Stimulated activated CD8-positive, alpha-beta memory T cell treated with anti-CD3 and anti-CD28 coated beads, Interleukin-15, amount 100 ng/mL, for 4 hours (primary cell): ENCODE data around the gene DPM2.
A peak's percentile ranks its signal among the peaks of the same experiment; 100 is the strongest.

ENCODE experiments used
- DNase-seq, 2 donors: peaks; one replicate each; pipeline ENCODE4 v3.0.0-alpha.2; 2020; ENCODE audit warnings: low read depth in 2 of 2

The DPM2 gene

DNA sequence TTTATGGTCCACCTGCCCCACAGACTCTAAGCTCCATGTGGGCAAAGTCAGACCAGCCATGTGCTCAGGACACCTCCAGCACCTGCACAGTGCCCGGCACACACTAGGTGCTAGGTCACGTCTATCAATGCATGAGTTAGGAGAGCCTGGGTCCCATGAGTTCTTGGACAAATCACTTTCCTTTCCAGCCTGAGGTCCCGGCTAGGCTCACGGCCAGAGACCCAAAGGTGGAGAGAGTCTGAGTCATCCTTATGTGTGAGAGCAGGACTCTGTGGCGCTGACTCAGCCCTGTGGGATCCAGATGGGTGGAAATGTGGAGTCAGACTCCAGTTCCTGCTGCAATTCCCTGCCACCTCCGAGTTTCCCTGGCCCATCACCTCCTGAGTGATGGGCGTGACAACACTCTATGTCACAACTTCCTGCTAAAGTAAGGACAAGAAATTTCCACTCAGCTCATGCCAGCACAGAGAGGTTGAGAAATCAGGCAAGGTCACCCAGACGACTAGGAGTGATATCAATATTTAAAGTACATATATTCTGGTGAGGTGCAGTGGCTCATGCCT lies 18.3 kb downstream of the DPM2 start:
- DNase-seq, result no peak

- no peak for DNase-seq
Measured at GRCh38 chr9:127918183-127919107, 19.2 kb downstream of the DPM2 start.

- no peak for DNase-seq
Measured at GRCh38 chr9:127917603-127918002, 20.1 kb downstream of the DPM2 start.

- DNase-seq, result peak; percentile 86 to 89
Measured at GRCh38 chr9:127916720-127917581, 20.7 kb downstream of the DPM2 start, which contains the start of gene ST6GALNAC4. Gene ST6GALNAC4, minus strand, starts transcription at chr9:127917041. Its CDS starts 622 bp downstream, at chr9:127916419.

GRCh38 chr9:127915801-127916719 lies 21.6 kb downstream of the DPM2 start:
- DNase-seq, result no peak

DNA sequence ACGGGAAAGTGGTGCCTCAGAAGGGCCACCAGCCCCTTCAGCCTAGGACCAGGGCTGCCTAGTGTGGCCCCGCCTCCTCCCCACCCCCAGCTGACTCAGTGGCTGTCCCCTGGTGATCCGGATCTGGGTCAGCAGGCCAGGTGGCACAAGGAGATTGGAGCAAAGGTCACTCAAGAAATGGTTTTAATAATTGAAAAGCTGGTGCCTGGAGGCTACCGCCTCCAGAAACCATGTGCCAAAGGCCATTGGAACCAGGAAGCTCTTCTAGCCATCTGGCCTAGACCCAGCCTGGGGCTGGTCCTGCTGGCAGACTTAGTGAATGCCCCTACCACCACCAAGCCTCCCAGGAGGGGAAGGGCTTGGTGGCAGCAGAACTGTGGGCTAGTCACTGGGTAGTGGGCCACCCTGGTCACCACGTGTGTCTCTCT lies 22.3 kb downstream of the DPM2 start:
- no peak for DNase-seq

- DNase-seq, result no peak
Measured at GRCh38 chr9:127913682-127914081, 24.0 kb downstream of the DPM2 start.

- DNase-seq, result no peak
Measured at GRCh38 chr9:127912882-127913281, 24.8 kb downstream of the DPM2 start.

- no peak for DNase-seq
Measured at GRCh38 chr9:127912296-127912695, 25.4 kb downstream of the DPM2 start.

- DNase-seq, result no peak
Measured at GRCh38 chr9:127910613-127911205, 26.9 kb downstream of the DPM2 start.

- no peak for DNase-seq
Measured at GRCh38 chr9:127909839-127910273, 27.8 kb downstream of the DPM2 start.

DNA sequence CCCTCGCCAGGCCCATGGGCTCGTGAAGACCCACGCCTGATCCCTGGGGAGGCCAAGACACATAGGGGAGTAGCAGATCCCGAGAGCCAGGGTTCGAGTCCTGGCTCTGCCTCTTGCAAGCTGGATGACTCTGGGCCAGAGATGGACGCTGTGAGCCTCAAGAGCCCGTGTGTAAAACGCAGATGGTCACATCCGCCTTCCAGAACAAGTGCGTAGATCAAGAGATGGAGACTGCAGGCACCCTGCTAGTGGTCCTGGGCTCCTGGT lies 29.1 kb downstream of the DPM2 start:
- DNase-seq, result no peak

- DNase-seq, result no peak
Measured at GRCh38 chr9:127907867-127908659, 29.6 kb downstream of the DPM2 start.

DNA sequence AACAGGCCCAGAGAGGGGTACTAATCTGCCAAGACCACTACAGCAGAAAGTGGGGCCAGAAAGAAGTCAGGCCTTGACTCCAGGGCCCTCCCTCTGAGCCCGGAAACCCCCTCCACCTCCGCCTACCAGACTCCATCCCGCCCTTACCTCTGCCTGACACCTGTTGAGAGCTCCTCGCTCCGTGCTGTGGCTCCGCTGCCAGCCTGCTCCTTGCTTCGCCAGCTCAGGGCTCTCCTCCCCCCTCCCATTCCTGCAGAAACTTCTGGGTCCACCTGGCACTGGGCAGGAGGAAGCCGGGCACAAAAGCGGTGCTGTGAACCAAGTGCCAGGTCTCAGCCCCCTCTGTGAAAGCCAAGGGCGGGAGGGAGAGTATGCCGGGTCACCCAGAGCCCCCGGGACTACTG lies 31.9 kb downstream of the DPM2 start:
- peak in 1 of 2 donors; percentile 36 for DNase-seq

GRCh38 chr9:127905004-127905728 lies 32.5 kb downstream of the DPM2 start:
- DNase-seq, result peak in 1 of 2 donors; percentile 39

- DNase-seq, result no peak
Measured at GRCh38 chr9:127904561-127905003, 33.1 kb downstream of the DPM2 start.

DNA sequence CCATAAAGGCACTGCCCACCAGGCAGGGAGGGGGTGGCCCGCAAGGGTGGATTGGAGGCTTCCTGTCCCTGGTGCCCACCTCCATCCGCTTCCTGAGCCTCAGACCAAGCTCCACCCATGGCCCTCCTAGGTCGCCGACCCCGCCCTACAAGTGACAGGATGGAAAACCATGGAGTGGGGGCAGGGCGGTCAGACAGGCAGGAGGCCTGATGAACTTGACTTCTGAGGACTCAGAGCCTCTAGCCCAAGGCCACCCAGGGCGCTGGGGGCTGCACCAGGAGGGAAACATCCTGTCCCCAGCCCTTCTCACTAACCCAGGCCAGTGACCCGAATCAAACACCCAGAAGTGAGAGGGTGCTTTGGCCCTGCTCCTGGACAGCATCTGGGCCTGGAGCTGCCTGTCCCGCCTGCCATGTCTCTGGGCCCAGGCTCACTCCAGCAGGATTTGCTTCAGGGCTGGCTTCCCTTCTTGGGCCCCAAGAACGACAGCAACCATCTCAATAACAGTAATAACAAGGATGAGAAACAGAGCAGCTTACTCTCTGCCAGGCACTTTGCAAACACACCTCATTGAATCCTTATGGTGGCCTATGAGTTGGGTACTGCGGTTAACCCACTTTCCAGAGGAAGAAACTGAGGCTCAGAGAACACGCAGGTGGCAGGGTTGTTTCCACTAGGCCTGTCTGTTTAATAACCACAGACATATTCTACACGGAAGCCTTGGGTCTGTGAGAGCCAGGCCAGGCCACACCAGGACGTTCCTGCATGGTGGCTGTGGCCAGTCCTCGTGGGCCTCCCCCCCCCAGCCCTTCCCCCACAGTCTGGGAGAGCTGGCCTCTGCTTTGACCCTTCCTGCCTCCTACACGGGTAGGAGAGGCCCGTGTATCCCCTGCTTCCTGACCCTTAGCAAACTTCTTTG lies 33.8 kb downstream of the DPM2 start:
- peak in 1 of 2 donors; percentile 41 for DNase-seq
